Fibroblast of skin of left biceps (primary cell): Measurements from ENCODE around the gene LYRM2.
A peak's percentile ranks its signal among the peaks of the same experiment; 100 is the strongest.
"Not testable (repeated sequence)": the region's sequence is repeated elsewhere in the genome, so short reads cannot be mapped to it uniquely, and the experiment has no call there.

Experiments used
- DNase-seq, 2 experiments: peaks; one replicate each; pipeline ENCODE4 v3.0.0-alpha.2; 2013; ENCODE audit warnings: low read depth in 2 of 2

LYRM2 gene

GRCh38 chr6:89649682-89650081 is 11.1 kb upstream of the LYRM2 start:
- no peak for DNase-seq

- no peak for DNase-seq
Measured at GRCh38 chr6:89644864-89645263, 6.3 kb upstream of the LYRM2 start.

GRCh38 chr6:89643406-89643805 is 4.9 kb upstream of the LYRM2 start:
- DNase-seq = no peak

- no peak for DNase-seq
Measured at GRCh38 chr6:89642956-89643355, 4.4 kb upstream of the LYRM2 start.

- not testable (repeated sequence) for DNase-seq
Measured at GRCh38 chr6:89641581-89641980, 3.0 kb upstream of the LYRM2 start.

GRCh38 chr6:89640804-89641203 is 2.3 kb upstream of the LYRM2 start:
- no peak for DNase-seq

GRCh38 chr6:89637960-89638319 is 607 bp downstream of the LYRM2 start:
- no peak for DNase-seq

- not testable (repeated sequence) for DNase-seq
Measured at GRCh38 chr6:89636412-89636811, 2.1 kb downstream of the LYRM2 start.

- no peak for DNase-seq
Measured at GRCh38 chr6:89630488-89630887, 8.1 kb downstream of the LYRM2 start.

GRCh38 chr6:89623749-89624148 is 14.8 kb downstream of the LYRM2 start:
- DNase-seq = no peak

GRCh38 chr6:89619567-89619966 is 19.0 kb downstream of the LYRM2 start:
- DNase-seq = no peak

GRCh38 chr6:89618026-89618425 is 20.5 kb downstream of the LYRM2 start:
- no peak for DNase-seq

GRCh38 chr6:89616531-89616930 is 22.0 kb downstream of the LYRM2 start:
- DNase-seq = no peak

GRCh38 chr6:89615882-89616281 is 22.7 kb downstream of the LYRM2 start:
- no peak for DNase-seq

GRCh38 chr6:89613790-89614189 is 24.8 kb downstream of the LYRM2 start:
- no peak for DNase-seq

GRCh38 chr6:89612121-89612520 is 26.4 kb downstream of the LYRM2 start:
- DNase-seq = no peak

GRCh38 chr6:89611666-89612065 is 26.9 kb downstream of the LYRM2 start:
- no peak for DNase-seq

- peak in 1 of 2 experiments; percentile 7 for DNase-seq
Measured at GRCh38 chr6:89610149-89610642, 28.4 kb downstream of the LYRM2 start.

- no peak for DNase-seq
Measured at GRCh38 chr6:89605861-89606260, 32.7 kb downstream of the LYRM2 start.

GRCh38 chr6:89604653-89605052 is 33.9 kb downstream of the LYRM2 start:
- no peak for DNase-seq

- DNase-seq = no peak
Measured at GRCh38 chr6:89602166-89602565, 36.4 kb downstream of the LYRM2 start.

- DNase-seq = no peak
Measured at GRCh38 chr6:89599727-89600126, 38.8 kb downstream of the LYRM2 start.

- DNase-seq = peak in 1 of 2 experiments; percentile 4
Measured at GRCh38 chr6:89597988-89598387, 40.6 kb downstream of the LYRM2 start.

- no peak for DNase-seq
Measured at GRCh38 chr6:89597372-89597771, 41.2 kb downstream of the LYRM2 start.

- no peak for DNase-seq
Measured at GRCh38 chr6:89596484-89596883, 42.1 kb downstream of the LYRM2 start.
